Measurements from ENCODE around the gene MAPK8IP3. TPM values are rescaled to one million over a fixed set of nuclear protein-coding genes. Genes with fewer than 3 reads are reported as not detected.

The MAPK8IP3 gene
- polyA plus RNA-seq, 1 donor from 2014 or later = 5.9 TPM

GRCh38 chr16:1670866-1671265, 35.1 kb upstream of the MAPK8IP3 start:
- H3K27me3 Mint-ChIP-seq = no peaks in the 10 kb centered on the region
- no peaks in the 10 kb centered on the region for H3K4me1 Mint-ChIP-seq
- H3K9me3 Mint-ChIP-seq = no peaks in the 10 kb centered on the region
- no peak overlapping the region for H3K27ac Mint-ChIP-seq
- H3K36me3 Mint-ChIP-seq = peaks cover 9% of the 10 kb centered on the region
- H3K4me3 Mint-ChIP-seq = no peak overlapping the region

- H3K36me3 Mint-ChIP-seq = peaks cover 9% of the 10 kb centered on the region
- peak overlapping the region in 1 of 3 donors; percentile 23 for H3K27ac Mint-ChIP-seq
- no peaks in the 10 kb centered on the region for H3K9me3 Mint-ChIP-seq
- peaks cover 0 to 2% (median 0%) of the 10 kb centered on the region in 3 donors for H3K4me1 Mint-ChIP-seq
- H3K4me3 Mint-ChIP-seq = no peak overlapping the region
- no peaks in the 10 kb centered on the region for H3K27me3 Mint-ChIP-seq
These were observed 32.4 kb upstream of the MAPK8IP3 start for GRCh38 chr16:1673424-1674151.

- Mint-ChIP-seq H3K27me3 (no peaks in the 10 kb centered on the region), H3K36me3 (peaks cover 9% of the 10 kb centered on the region), H3K4me3 (peak overlapping the region in 1 of 4 donors; percentile 45), H3K4me1 (peaks cover 5 to 8% (median 6%) of the 10 kb centered on the region in 3 donors), H3K27ac (no peak overlapping the region), H3K9me3 (no peaks in the 10 kb centered on the region)
These were observed 31.7 kb upstream of the MAPK8IP3 start for GRCh38 chr16:1674306-1674705.

- Mint-ChIP-seq H3K27ac (peak overlapping the region in 1 of 3 donors; percentile 27), H3K36me3 (peaks cover 9% of the 10 kb centered on the region)
These were observed 31.0 kb upstream of the MAPK8IP3 start for GRCh38 chr16:1674751-1675664.

GRCh38 chr16:1676661-1677060, 29.3 kb upstream of the MAPK8IP3 start:
- H3K4me1 Mint-ChIP-seq = peaks cover 5 to 19% (median 17%) of the 10 kb centered on the region in 3 donors
- peaks cover 5% of the 10 kb centered on the region for H3K36me3 Mint-ChIP-seq
- H3K27me3 Mint-ChIP-seq = no peaks in the 10 kb centered on the region
- H3K4me3 Mint-ChIP-seq = peak overlapping the region in 3 of 4 donors; percentile 17 to 74 (median 58)
- no peaks in the 10 kb centered on the region for H3K9me3 Mint-ChIP-seq
- H3K27ac Mint-ChIP-seq = peak overlapping the region in 2 of 3 donors; percentile 73 to 91

More at GRCh38 chr16:1674751-1675664, 31.0 kb upstream of the MAPK8IP3 start:
- H3K27me3 Mint-ChIP-seq = no peaks in the 10 kb centered on the region
- H3K4me3 Mint-ChIP-seq = peak overlapping the region in 1 of 4 donors; percentile 74
- H3K9me3 Mint-ChIP-seq = no peaks in the 10 kb centered on the region
- H3K4me1 Mint-ChIP-seq = peaks cover 5 to 10% (median 6%) of the 10 kb centered on the region in 3 donors

GRCh38 chr16:1677339-1677738, 28.7 kb upstream of the MAPK8IP3 start:
- Mint-ChIP-seq H3K27ac (peak overlapping the region in 2 of 3 donors; percentile 73 to 77), H3K4me1 (peaks cover 5 to 19% (median 18%) of the 10 kb centered on the region in 3 donors), H3K27me3 (no peaks in the 10 kb centered on the region), H3K4me3 (peak overlapping the region in 2 of 4 donors; percentile 57 to 74), H3K9me3 (no peaks in the 10 kb centered on the region), H3K36me3 (peaks cover 5% of the 10 kb centered on the region)

GRCh38 chr16:1677942-1678499, 28.0 kb upstream of the MAPK8IP3 start, which contains the start of gene JPT2:
TSS of gene JPT2 (plus strand) at chr16:1678279. CDS start at chr16:1678313, 34 bp downstream.
- Mint-ChIP-seq H3K9me3 (no peaks in the 10 kb centered on the region), H3K4me1 (peaks cover 5 to 19% (median 18%) of the 10 kb centered on the region in 3 donors)

GRCh38 chr16:1678500-1679098, 27.4 kb upstream of the MAPK8IP3 start:
- H3K9me3 Mint-ChIP-seq = no peaks in the 10 kb centered on the region
- no peaks in the 10 kb centered on the region for H3K36me3 Mint-ChIP-seq
- H3K27ac Mint-ChIP-seq = peak overlapping the region; percentile 16 to 91 (median 34)
- H3K4me3 Mint-ChIP-seq = peak overlapping the region; percentile 85 to 94 (median 90)
- no peaks in the 10 kb centered on the region for H3K27me3 Mint-ChIP-seq
- peaks cover 5 to 20% (median 18%) of the 10 kb centered on the region in 3 donors for H3K4me1 Mint-ChIP-seq

More at GRCh38 chr16:1677942-1678499, 28.0 kb upstream of the MAPK8IP3 start, which contains the start of gene JPT2:
- H3K27ac Mint-ChIP-seq = peak within 1 kb of the TSS; percentile 73 to 91 (median 77)
- H3K4me3 Mint-ChIP-seq = peak within 1 kb of the TSS; percentile 85 to 94 (median 90)
- H3K36me3 Mint-ChIP-seq = peaks cover under 1% of the 10 kb centered on the region
- H3K27me3 Mint-ChIP-seq = no peaks in the 10 kb centered on the region

GRCh38 chr16:1680361-1680760, 25.6 kb upstream of the MAPK8IP3 start:
- peaks cover 5 to 22% (median 18%) of the 10 kb centered on the region in 3 donors for H3K4me1 Mint-ChIP-seq
- peak overlapping the region in 2 of 4 donors; percentile 58 to 85 for H3K4me3 Mint-ChIP-seq
- no peak overlapping the region for H3K27ac Mint-ChIP-seq
- no peaks in the 10 kb centered on the region for H3K9me3 Mint-ChIP-seq
- H3K36me3 Mint-ChIP-seq = no peaks in the 10 kb centered on the region
- no peaks in the 10 kb centered on the region for H3K27me3 Mint-ChIP-seq

- no peaks in the 10 kb centered on the region for H3K27me3 Mint-ChIP-seq
- H3K9me3 Mint-ChIP-seq = no peaks in the 10 kb centered on the region
- H3K27ac Mint-ChIP-seq = no peak overlapping the region
- H3K4me1 Mint-ChIP-seq = peaks cover 5 to 22% (median 18%) of the 10 kb centered on the region in 3 donors
- H3K36me3 Mint-ChIP-seq = no peaks in the 10 kb centered on the region
- peak overlapping the region in 2 of 4 donors; percentile 30 to 34 for H3K4me3 Mint-ChIP-seq
These were observed 25.0 kb upstream of the MAPK8IP3 start for GRCh38 chr16:1681032-1681431.

- Mint-ChIP-seq H3K27ac (peak overlapping the region in 1 of 3 donors; percentile 25), H3K4me3 (no peak overlapping the region), H3K9me3 (no peaks in the 10 kb centered on the region), H3K4me1 (peaks cover 0 to 6% (median 6%) of the 10 kb centered on the region in 3 donors), H3K27me3 (no peaks in the 10 kb centered on the region), H3K36me3 (peaks cover 2% of the 10 kb centered on the region)
These were observed 18.3 kb upstream of the MAPK8IP3 start for GRCh38 chr16:1687427-1688316.

GRCh38 chr16:1688807-1689560, 17.0 kb upstream of the MAPK8IP3 start:
- H3K4me1 Mint-ChIP-seq = peaks cover 0 to 6% (median 3%) of the 10 kb centered on the region in 3 donors

GRCh38 chr16:1689853-1690252, 16.1 kb upstream of the MAPK8IP3 start:
- H3K27ac Mint-ChIP-seq = no peak overlapping the region
- H3K9me3 Mint-ChIP-seq = no peaks in the 10 kb centered on the region
- peaks cover 0 to 6% (median 3%) of the 10 kb centered on the region in 3 donors for H3K4me1 Mint-ChIP-seq
- peaks cover 2% of the 10 kb centered on the region for H3K36me3 Mint-ChIP-seq
- H3K27me3 Mint-ChIP-seq = no peaks in the 10 kb centered on the region
- H3K4me3 Mint-ChIP-seq = no peak overlapping the region

More at GRCh38 chr16:1688807-1689560, 17.0 kb upstream of the MAPK8IP3 start:
- no peak overlapping the region for H3K27ac Mint-ChIP-seq
- no peaks in the 10 kb centered on the region for H3K9me3 Mint-ChIP-seq
- no peaks in the 10 kb centered on the region for H3K27me3 Mint-ChIP-seq
- H3K4me3 Mint-ChIP-seq = no peak overlapping the region
- peaks cover 2% of the 10 kb centered on the region for H3K36me3 Mint-ChIP-seq

Measured in IgD-negative memory B cell (primary cell).